Left ventricle myocardium superior (tissue), 1 donor: ENCODE results near the gene CALY. TPM values are rescaled to one million over a fixed set of nuclear protein-coding genes. Genes with fewer than 3 reads are reported as not detected.
A peak's percentile ranks its signal among the peaks of the same experiment; 100 is the strongest.

ENCODE experiments used
- ATAC-seq: fragments of 200-7000 bp; cut with Tn5 transposase; one replicate; pipeline ENCODE4 v1.9.1; 2020; ENCODE audit warnings: mild to moderate bottlenecking, moderate library complexity
- DNase-seq: peaks from one replicate; pipeline ENCODE4 v3.0.0-alpha.2; 2020
- intact Hi-C: fragments of 100-400 bp; cut with micrococcal nuclease; formaldehyde crosslinking; loops from one replicate; pipeline ENCODE4 v1.11.0; 2022
- microRNA-seq: library from miRNA; unstranded; fragments of <30 nt; microRNA quantifications from one replicate; pipeline ENCODE4 v1.2.0, GENCODE V29; 2020; ENCODE audit warnings: borderline number of aligned reads
- total RNA-seq: library from RNA; stranded (reverse); fragmentation: NEBNext Ultra II Directional; extraction: Animal tissue kit (Norgen Biotek cat#: 25700); gene quantifications from one replicate; pipeline ENCODE4 v1.2.1, GENCODE V29; 2021
- donor health status: DM: no; HTN: yes; CAD: no; lungs with severe emphysema.

The CALY gene
- total RNA-seq, 1 donor from 2014 or later = not detected

DNA sequence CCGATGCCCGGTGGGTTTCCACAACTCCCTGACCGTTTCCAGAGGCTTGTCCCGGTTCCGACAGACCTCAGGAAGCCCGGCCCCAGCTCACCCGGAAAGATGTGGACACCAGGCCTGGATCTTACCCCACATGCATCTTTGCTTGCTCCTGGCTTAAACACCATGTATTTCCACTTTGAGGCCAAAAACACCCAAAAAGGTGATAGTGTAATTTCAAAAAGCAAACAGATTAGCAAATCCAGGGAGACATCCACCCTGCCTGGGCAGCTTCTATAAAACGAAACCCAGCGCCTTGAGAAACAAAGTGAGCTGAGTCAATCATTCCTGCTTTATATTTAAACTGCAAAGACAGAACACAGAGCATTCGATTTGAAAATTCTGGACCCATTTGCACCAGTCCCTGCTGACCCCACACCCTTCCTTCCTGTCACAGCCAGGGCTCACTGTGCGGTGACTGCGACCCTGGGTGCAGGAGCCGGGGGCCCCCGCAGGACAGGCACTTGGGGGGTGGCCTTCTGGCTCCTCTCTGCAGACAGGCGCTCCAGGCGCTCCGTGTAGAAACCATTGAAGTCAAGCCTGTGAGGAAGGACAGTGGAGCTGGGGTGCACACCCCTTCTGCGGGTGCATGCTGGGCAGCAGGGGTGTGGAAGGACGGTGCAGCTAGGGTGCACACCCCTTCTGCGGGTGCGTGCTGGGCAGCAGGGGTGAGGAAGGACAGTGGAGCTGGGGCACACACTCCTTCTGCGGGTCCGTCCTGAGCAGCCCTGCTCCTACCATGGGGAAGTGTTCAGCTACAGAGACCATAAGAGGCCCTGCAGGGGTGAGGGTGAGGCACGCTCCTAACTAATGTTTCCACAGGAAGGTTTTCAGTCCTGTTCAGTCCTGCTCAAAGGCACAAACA, 57.1 kb downstream of the CALY start:
- no peak for DNase-seq
- ATAC-seq = no peak
- intact Hi-C loops = no loop called here

DNA sequence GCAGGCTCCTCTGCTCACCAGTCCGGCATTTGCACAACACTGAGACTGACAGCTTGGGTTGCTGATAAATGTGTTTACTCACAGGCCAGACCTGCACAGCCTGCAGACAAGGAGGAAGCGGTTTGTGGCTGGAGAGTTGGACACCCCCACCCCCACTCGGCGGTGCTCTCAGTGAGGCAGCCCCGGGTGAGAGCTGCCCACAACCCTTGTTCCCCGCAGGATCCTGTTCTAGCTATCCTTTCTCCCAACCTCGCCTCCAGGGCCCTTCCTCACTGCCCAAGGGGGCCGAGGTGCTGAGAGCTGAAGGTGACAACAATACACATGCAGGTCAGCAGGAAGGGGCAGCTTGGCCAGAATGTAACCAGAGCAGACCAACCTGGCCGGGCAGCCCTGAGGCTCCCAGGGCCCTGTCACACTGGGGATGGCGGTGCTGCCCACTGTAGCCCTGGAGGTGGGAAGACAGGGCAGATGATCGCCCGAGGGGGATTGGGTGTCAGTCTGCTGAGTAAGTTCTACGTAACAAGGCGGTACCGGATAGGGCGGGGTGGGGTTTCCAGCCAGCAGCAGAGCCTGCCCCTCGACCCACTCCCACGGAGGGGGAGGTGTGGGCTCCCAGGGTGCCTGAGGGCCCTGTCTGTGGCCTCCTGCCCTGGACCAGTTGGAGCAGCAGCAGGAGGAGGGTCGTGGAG, 58.0 kb downstream of the CALY start:
- intact Hi-C loops = no loop called here
- DNase-seq = peak; percentile 67
- peak; percentile 37 for ATAC-seq

DNA sequence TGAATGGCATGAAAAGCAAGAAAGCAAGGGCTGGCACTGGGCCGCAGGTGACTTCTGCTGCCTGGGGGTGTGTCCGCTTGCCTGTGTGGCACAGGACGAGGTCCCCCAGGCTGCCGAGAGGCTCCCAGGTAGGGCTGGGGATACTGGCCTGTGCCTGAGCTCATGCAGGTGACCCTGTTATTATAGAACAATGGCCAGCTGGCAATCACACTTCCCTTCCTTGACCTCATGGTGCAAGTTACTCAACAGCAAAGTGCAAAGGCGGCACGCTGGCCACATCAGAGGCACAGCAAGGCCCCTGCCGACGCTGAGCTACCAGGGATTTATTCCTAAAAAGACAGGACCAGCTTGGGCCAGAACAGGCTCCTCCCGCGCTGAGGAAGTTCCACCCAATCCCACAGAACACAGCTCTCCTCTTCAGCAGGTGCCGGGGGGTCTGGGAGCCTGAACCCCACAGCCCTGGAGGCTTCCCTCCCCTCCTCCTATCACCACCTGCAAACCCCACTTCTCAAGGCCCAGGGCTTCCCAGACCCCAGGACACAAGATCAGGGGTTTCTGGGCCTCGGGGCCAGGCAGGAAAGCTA, 58.6 kb downstream of the CALY start:
- intact Hi-C loops = no loop called here
- ATAC-seq (no peak), DNase-seq (no peak)

DNA sequence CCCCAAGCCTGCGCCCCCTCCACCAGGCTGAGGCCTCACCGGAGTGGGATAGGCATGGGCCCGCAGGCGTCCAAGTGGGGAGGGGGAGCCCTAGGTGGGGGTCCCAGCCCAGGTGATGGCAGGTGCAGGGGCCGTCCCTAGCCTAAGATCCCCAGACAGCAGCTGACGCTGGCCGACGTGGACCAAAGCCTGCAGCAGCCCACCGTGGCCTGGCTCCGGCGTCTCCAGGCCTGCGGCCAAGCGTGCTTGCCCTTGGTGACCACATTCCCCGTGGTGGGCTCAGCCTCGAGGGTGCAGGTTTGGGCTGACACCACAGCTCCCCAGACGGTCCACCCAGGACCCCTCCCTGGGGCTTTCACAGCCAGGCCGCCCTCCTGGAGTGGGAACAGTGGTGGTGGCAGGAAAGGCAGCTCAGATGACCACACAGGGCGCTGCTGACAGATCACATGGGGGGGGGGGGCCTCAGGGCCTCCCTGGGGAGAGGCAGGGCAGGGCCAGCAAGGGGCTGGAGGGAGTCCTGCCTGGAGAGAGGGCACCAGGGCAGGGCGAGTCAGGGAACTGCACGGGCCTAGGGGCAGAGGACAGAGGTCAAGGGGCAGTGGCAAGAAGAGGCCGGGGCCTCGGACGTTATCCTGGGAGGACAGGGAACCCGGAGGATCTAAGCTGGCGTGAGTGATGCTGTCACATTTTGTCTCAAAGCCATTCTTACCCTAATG, 59.3 kb downstream of the CALY start:
- ATAC-seq = no peak
- no peak for DNase-seq
- intact Hi-C loops = no loop called here

DNA sequence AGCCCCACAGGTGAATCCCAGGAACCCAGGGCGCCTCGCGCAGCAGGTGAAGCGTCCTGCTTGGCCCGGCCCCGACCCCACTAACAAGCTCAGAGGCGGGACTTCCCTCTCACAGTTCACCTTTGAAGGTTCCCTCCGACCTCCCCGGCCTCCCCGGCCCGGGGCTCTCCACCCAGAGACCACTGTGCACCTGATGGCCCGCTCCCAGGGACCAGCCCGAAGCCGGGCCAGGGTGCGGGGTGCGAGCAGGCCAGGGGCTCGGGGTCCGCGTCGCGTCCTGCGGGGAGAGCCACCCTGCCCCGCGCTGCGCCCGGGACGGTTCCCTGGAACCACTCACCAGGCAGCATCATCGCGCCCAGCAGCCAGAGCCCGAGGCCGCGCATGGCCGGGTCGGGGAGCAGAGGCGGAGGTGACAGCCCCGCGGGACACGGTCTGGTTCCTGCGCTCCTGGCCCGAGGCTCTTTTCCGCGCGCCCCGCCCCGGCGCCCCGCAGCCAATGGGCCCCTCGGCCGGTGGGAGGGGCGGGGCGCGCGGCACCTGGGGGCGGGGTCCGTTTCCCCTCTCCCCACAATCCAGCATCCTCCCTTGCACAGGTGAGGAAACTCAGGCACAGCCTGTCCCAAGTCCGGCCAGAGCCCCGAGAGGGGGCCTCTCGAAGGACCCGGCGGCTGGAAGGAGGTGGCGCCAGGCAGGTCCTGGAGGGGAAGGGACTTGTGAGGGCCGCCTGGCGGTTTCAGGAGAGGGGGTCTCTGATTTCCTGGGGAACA, 60.1 kb downstream of the CALY start, which contains the start of gene ADAM8:
ADAM8 (minus strand) TSS at position 434 of the 767 bp plus-strand sequence; CDS start at position 383, 51 bp downstream.
- ATAC-seq (peak; percentile 33), DNase-seq (peak; percentile 68)

DNA sequence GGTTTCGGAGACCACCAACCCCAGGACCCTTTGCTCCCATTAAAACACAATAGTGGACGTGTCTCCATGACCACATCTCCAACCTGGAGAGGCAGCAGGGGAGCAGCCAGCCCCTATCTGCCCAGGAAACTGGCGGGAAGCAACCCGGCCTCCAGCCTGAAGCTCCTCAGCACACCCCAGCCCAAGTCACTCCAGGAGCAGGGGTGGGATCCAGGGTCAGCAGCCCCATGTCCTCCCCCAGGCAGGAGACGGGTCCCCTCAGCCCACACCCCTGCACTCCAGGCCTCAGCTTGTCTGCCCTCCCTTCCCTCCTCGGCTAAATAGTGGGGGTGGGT, 60.6 kb downstream of the CALY start:
- intact Hi-C loops = no loop called here
- no peak for DNase-seq
- no peak for ATAC-seq

More for the DNA sequence above, 60.1 kb downstream of the CALY start, which contains the start of gene ADAM8:
- intact Hi-C loops = no loop called here

DNA sequence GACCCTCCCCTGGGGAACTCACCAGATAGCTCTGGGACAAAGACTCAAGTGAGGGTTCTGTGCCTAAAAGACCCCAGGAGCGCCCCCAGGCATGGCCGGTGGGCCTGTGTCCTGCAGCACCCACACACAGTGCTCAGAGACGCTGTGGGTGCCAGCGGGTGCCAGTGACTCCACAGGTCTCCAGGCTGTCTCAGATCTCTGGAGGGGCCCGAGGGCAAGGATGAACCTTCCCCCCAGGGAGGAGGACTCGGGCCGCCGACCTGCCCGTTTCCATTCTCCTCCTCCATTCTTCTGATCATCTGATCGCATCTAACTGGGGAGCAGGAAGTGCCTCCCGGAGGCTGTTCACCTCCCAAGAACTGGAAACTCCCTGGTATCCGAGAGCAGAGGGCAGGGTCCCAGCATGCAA, 61.0 kb downstream of the CALY start:
- intact Hi-C loops = no loop called here
- no peak for DNase-seq
- no peak for ATAC-seq

DNA sequence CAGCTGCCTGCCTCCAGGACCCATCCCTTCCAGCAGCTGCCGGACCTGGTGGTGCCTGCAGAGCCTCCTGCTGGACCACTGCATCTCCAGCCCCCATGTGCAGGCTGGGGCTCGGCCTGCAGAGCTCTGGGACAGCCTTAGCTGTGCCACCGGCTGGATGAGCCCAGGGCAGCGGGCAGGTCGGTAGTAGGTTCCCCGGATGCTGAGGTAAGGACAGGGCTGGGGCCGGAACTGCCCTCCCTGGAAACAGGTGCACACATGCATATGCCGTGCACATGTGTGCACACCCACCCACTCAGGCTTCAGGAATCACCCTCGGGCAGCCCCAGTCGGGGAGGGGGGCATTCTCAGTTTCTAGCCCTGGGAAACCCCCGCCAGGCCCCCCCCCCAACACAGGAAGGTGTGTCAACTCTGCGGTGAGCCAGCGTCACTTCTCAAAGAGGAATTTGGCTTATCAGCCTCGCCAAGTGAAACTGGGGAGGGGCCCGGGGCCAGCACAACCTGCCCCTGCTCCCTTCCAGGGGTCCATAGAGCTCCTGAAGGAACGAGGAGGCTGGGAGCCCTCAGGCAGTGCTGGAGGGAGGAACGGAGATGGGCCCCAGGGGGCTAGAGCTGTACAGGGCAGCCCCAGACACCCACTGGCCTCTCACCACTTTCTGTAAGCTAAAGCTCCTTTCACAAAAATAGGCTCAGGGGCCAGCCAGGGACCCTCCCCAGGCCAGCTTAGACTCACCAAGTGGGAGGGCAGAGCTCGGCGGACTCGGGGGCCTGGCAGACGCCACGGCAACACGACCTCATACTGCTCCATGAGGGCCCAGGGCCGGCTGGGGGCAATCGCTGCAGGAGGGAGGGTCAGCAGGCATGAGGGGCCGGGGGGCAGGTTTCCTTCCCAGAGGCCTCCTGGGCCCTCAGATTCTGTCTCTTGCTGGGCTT, 61.7 kb downstream of the CALY start:
- DNase-seq (no peak), ATAC-seq (no peak)
- intact Hi-C loops = no loop called here

Small RNAs within 50 kb of the gene (microRNA-seq; reads per million reads assigned to microRNA genes)
- gene MIR3944 = not detected

Other genes with a start within 250 kb of the CALY start
- gene ADGRA1, start 249.0 kb downstream of the CALY start, total RNA-seq = not detected
- gene KNDC1, start 176.7 kb downstream of the CALY start, total RNA-seq = 0.20 TPM
- not detected for gene UTF1, start 106.7 kb downstream of the CALY start, total RNA-seq
- 0.99 TPM for gene VENTX, start 99.0 kb downstream of the CALY start, total RNA-seq
- 2.4 TPM for gene ADAM8, start 60.0 kb downstream of the CALY start, total RNA-seq
- gene TUBGCP2, start 28.0 kb downstream of the CALY start, total RNA-seq = 42.6 TPM
- gene ZNF511, start 28.0 kb downstream of the CALY start, total RNA-seq = 45.1 TPM
- gene PRAP1, start 10.5 kb upstream of the CALY start, total RNA-seq = not detected
- gene FUOM, start 21.1 kb upstream of the CALY start, total RNA-seq = 9.3 TPM
- gene ECHS1, start 36.5 kb upstream of the CALY start, total RNA-seq = 226 TPM
- gene PAOX, start 42.4 kb upstream of the CALY start, total RNA-seq = 2.8 TPM
- gene MTG1, start 57.3 kb upstream of the CALY start, total RNA-seq = 20.9 TPM
- gene SPRN, start 87.7 kb upstream of the CALY start, total RNA-seq = not detected
- gene SCART1, start 117.0 kb upstream of the CALY start, total RNA-seq = 0.45 TPM
- 0.69 TPM for gene CYP2E1, start 190.5 kb upstream of the CALY start, total RNA-seq
- 0.47 TPM for gene SYCE1, start 228.7 kb upstream of the CALY start, total RNA-seq